A549 (cell line): ENCODE results near the gene MUC6. TPM values are rescaled to one million over a fixed set of nuclear protein-coding genes. Genes with fewer than 3 reads are reported as not detected.

Experiments
- ATAC-seq, 2 experiments: fragments of 200-7000 bp in 1 of 2; fragments of >200 bp in 1 of 2; cut with Nextera tagmentation in 1 of 2; cut with Tn5 transposase in 1 of 2; 3 replicates each; pipeline versions ENCODE4 v1.8.0 to v1.9.1; 2018 to 2020; ENCODE audit warnings: mild to moderate bottlenecking in 1 of 2, moderate library complexity in 1 of 2
- CTCF ChIA-PET: fragments of 300-600 bp; sonication (Branson Sonifier 250); formaldehyde crosslinking; extraction: SDS; loops from one replicate; lab custom pipeline; 2021; ENCODE audit warnings: antibody characterized with exemption, inconsistent platforms; lab: Yijun Ruan, JAX
- POLR2A ChIA-PET: fragments of 350-600 bp; formaldehyde crosslinking; extraction: SDS; loops from one replicate; lab custom pipeline; 2021; ENCODE audit warnings: antibody characterized with exemption, inconsistent platforms; lab: Yijun Ruan, JAX
- DNase-seq, 2 experiments: peaks; one replicate each; pipeline versions ENCODE4 v3.0.0 to v3.0.0-alpha.2; 2011 to 2016; ENCODE audit warnings: low read depth in 1 of 2, low spot score in 1 of 2
- FAIRE-seq: peaks from 2 replicates; lab custom pipeline; 2011; peaks lifted over from hg19 to GRCh38; lab: Jason Lieb, UNC
- H3K27ac ChIP-seq, 2 experiments: fragments of >200 bp; sonication (Bioruptor Twin); formaldehyde crosslinking; 3 replicates each; pipeline ENCODE4 v1.5.1; 2016 to 2017
- H3K4me1 ChIP-seq: fragments of >200 bp; sonication (Bioruptor Twin); formaldehyde crosslinking; 3 replicates; pipeline ENCODE4 v1.6.1; 2016
- H3K4me2 ChIP-seq: fragments of >200 bp; sonication (Bioruptor Twin); formaldehyde crosslinking; 3 replicates; pipeline ENCODE4 v1.6.1; 2016
- H3K4me3 ChIP-seq: fragments of >200 bp; sonication (Bioruptor Twin); formaldehyde crosslinking; 3 replicates; pipeline ENCODE4 v1.5.1; 2016
- H3K9me3 ChIP-seq: fragments of >200 bp; sonication (Bioruptor Twin); formaldehyde crosslinking; 3 replicates; pipeline ENCODE4 v1.6.1; 2016
- BCL3 ChIP-seq: fragments of >200 bp; sonication (Bioruptor Twin); formaldehyde crosslinking; IDR thresholded peaks from 3 replicates; pipeline ENCODE4 v1.6.1; 2016
- CBX8 ChIP-seq: fragments of 200-600 bp; sonication (generic); IDR thresholded peaks from 2 replicates; pipeline ENCODE4 v1.6.1; 2016
- FOSL2 ChIP-seq, 2 experiments: fragments of 450-650 bp in 1 of 2; fragments of >200 bp in 1 of 2; sonication (Bioruptor Twin) in 1 of 2; formaldehyde crosslinking; IDR thresholded peaks; 2 replicates each; pipeline versions ENCODE4 v1.5.0 to v1.6.1; 2016 to 2020; ENCODE audit warnings: mild to moderate bottlenecking in 1 of 2, moderate library complexity in 1 of 2
- FOXS1 ChIP-seq: fragments of 250-450 bp; sonication (Bioruptor Pico); IDR thresholded peaks from 2 replicates; pipeline ENCODE4 v1.5.0; 2020; ENCODE audit warnings: mild to moderate bottlenecking, moderate library complexity
- HES2 ChIP-seq: fragments of >200 bp; sonication (Bioruptor Twin); formaldehyde crosslinking; IDR thresholded peaks from 2 replicates; pipeline ENCODE4 v1.6.1; 2016
- HMGXB4 ChIP-seq: fragments of 250-450 bp; sonication (Bioruptor Pico); IDR thresholded peaks from 2 replicates; pipeline ENCODE4 v1.5.0; 2021; ENCODE audit warnings: mild to moderate bottlenecking, moderate library complexity, borderline replicate concordance
- HOXB13 ChIP-seq: fragments of 250-450 bp; sonication (Bioruptor Pico); IDR thresholded peaks from 2 replicates; pipeline ENCODE4 v1.5.0; 2020; ENCODE audit warnings: low read depth, mild to moderate bottlenecking, moderate library complexity
- JUN ChIP-seq, 2 experiments: fragments of >200 bp; sonication (Bioruptor Twin); formaldehyde crosslinking; IDR thresholded peaks; 2 replicates in 1 of 2; 3 replicates in 1 of 2; pipeline ENCODE4 v1.6.1; 2016 to 2017
- KDM1A ChIP-seq: fragments of 200-600 bp; sonication (generic); IDR thresholded peaks from 2 replicates; pipeline ENCODE4 v1.6.1; 2016; ENCODE audit warnings: low read depth, mild to moderate bottlenecking
- MYC ChIP-seq: IDR thresholded peaks from 2 replicates; pipeline ENCODE4 v1.6.1; 2012; ENCODE audit warnings: mild to moderate bottlenecking, inconsistent platforms, low read length, improper control_type of control experiment, borderline replicate concordance
- NR3C1 ChIP-seq: fragments of >200 bp; sonication (Bioruptor Twin); formaldehyde crosslinking; IDR thresholded peaks from 3 replicates; pipeline ENCODE4 v1.6.1; 2017
- PBX3 ChIP-seq: IDR thresholded peaks from 2 replicates; pipeline ENCODE4 v1.6.1; 2012
- POLR2AphosphoS2 ChIP-seq: conservative IDR thresholded peaks from 2 replicates; pipeline ENCODE4 v1.6.1; 2012; ENCODE audit warnings: low read length, improper control_type of control experiment, inconsistent platforms
- RAD21 ChIP-seq, 2 experiments: fragments of >200 bp in 1 of 2; sonication (Bioruptor Twin) in 1 of 2; formaldehyde crosslinking in 1 of 2; IDR thresholded peaks in 1 of 2; conservative IDR thresholded peaks in 1 of 2; 2 replicates in 1 of 2; 3 replicates in 1 of 2; pipeline ENCODE4 v1.6.1; 2012 to 2018; ENCODE audit warnings: inconsistent platforms in 1 of 2
- RFX5 ChIP-seq: fragments of 450-650 bp; IDR thresholded peaks from 2 replicates; pipeline ENCODE4 v1.7.1; 2014; ENCODE audit warnings: antibody characterized with exemption, mild to moderate bottlenecking, moderate library complexity
- SMC3 ChIP-seq: fragments of >200 bp; sonication (Bioruptor Twin); formaldehyde crosslinking; IDR thresholded peaks from 3 replicates; pipeline ENCODE4 v1.6.1; 2018; ENCODE audit warnings: inconsistent platforms
- WGBS: methylation state at CpG from one replicate; pipeline ENCODE4 v1.1.6; 2017; ENCODE audit errors: missing lambda C conversion rate; 5-methylcytosine and 5-hydroxymethylcytosine counted together
- polyA plus RNA-seq, 4 experiments: library from polyadenylated mRNA; depleted of rRNA in 3 of 4; stranded (reverse); fragments of >200 nt; fragmentation: RNase III in 1 of 4; extraction: RNeasy Plus Mini Kit Qiagen cat#74134 plus additional on column Dnase treatment in 1 of 4; gene quantifications; 2 replicates in 3 of 4; 3 replicates in 1 of 4; pipeline ENCODE4 v1.2.3, GENCODE V29; 2011 to 2017

MUC6 gene
- polyA plus RNA-seq, 2 of the 4 experiments (the other 2 are of a cell fraction), result not detected

GRCh38 chr11:996681-997080 is 39.8 kb downstream of the MUC6 start:
- CTCF ChIA-PET, result no interaction called here
- no peaks in the 10 kb centered on the region for H3K9me3 ChIP-seq
- ATAC-seq (no peak), DNase-seq (no peak), FAIRE-seq (no peak)
- no peak overlapping the region for H3K27ac ChIP-seq
- 92% methylated on average over 5 of the region's 10 CpGs for WGBS
- H3K4me2 ChIP-seq, result no peak overlapping the region
- POLR2A ChIA-PET, result no interaction called here
- H3K4me3 ChIP-seq, result no peak overlapping the region
- TF ChIP-seq HMGXB4 (no peak), CBX8 (no peak), RAD21 (conservative IDR thresholded peaks at IDR 0.05 in 1 of 2, IDR thresholded peaks at IDR 0.05 in 1 of 2) (no peak), FOSL2 (IDR thresholded peaks at IDR 0.05) (no peak), FOSL2 (CRISPR knock-in tag; IDR thresholded peaks at IDR 0.05) (no peak), NR3C1 (no peak), PBX3 (no peak), MYC (no peak)
- no peaks in the 10 kb centered on the region for H3K4me1 ChIP-seq

- ChIA-PET CTCF (interaction anchor here (0.6 kb wide), 1 partner anchor 90 kb away, joined by 3 read pairs; no protein-coding TSS in a partner anchor), POLR2A (no interaction called here)
- ATAC-seq, result no peak
Observed at GRCh38 chr11:995752-996420, 40.6 kb downstream of the MUC6 start.

More at GRCh38 chr11:995752-996420, 40.6 kb downstream of the MUC6 start:
- Histone ChIP-seq H3K4me3 (no peak overlapping the region), H3K9me3 (no peaks in the 10 kb centered on the region), H3K4me2 (no peak overlapping the region), H3K4me1 (no peaks in the 10 kb centered on the region), H3K27ac (no peak overlapping the region)
- 84% methylated on average over 19 of the region's 22 CpGs for WGBS
- TF ChIP-seq POLR2AphosphoS2 (no peak), HOXB13 (CRISPR knock-in tag) (no peak), HMGXB4 (no peak), FOXS1 (no peak), SMC3 (no peak), JUN (IDR thresholded peaks at IDR 0.05) (no peak), RFX5 (no peak), BCL3 (no peak), HES2 (no peak), PBX3 (no peak), KDM1A (no peak)
- FAIRE-seq (no peak), DNase-seq (no peak)
